ENCODE data around the gene PARP12.
A peak's percentile ranks its signal among the peaks of the same experiment; 100 is the strongest.

Gene PARP12

DNA sequence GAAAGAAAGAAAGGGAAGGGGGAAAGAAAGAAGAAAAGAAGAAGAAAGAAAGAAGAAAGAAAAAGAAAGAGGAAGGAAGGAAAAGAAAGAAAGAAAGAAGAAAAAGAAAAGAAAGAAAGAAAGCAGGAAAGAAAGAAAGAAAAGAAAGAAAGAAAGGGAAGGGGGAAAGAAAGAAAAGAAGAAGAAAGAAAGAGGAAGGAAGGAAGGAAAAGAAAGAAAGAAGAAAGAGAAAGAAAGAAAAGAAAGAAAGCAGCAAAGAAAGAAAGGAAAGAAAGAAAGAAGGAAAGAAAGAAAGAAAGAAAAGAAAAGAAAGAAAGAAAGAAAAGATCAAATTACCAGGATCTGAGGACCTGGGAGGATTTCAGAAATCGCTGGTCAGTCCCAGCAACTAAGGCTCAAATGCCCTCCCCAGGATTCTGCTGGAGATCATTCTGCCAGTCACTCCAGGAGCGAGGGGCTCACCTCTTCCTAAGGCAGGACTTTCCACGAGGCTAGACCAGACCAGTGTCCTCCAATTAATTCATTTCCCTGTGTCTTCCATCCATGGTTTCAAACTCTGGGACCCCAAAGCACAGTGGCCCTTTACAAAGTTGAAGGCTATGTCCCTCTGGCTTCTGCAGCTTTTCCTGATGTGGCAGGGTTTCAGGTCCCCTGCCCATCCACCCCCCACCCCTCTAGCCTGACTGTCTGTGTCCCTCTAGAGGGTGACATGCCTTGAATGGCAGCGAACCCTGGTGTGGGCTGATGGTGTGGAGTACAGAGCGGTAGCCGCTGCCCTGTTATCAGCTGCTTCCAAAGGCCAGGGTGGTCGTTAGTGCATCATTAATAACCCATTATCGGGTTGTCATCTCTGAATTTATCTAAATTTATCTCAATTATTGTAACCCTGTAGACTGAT lies 77.9 kb downstream of the PARP12 start:
- POLR2A ChIA-PET: no interaction called here
- H3K27ac ChIP-seq (ENCODE audit: extremely low read depth, low read depth, low read length): no peak overlapping the region
- H3K4me1 ChIP-seq (ENCODE audit: control insufficient read depth, insufficient read depth, low read length): no peaks in the 10 kb centered on the region
- no peaks in the 10 kb centered on the region for H3K9me3 ChIP-seq (ENCODE audit: control insufficient read depth, insufficient read depth, low read depth, low read length)
- CTCF ChIA-PET: interaction anchor here (0.7 kb wide), 1 partner anchor 322 kb away, joined by 3 read pairs; no protein-coding TSS in a partner anchor
- H3K4me3 ChIP-seq (ENCODE audit: low read depth, low read length): no peak overlapping the region
- TF ChIP-seq ZNF654 (tag by site-specific recombination; IDR thresholded peaks at IDR 0.05; ENCODE audit: low read depth) (no peak), SCRT1 (tag by site-specific recombination; IDR thresholded peaks at IDR 0.05; ENCODE audit: borderline replicate concordance) (no peak), ZNF112 (tag by site-specific recombination; IDR thresholded peaks at IDR 0.05) (no peak), ZNF350 (tag by site-specific recombination; IDR thresholded peaks at IDR 0.05) (no peak), ZNF114 (tag by site-specific recombination; IDR thresholded peaks at IDR 0.05) (peak; percentile 80; the same call in 1 of the 2 replicates), KLF17 (tag by site-specific recombination; IDR thresholded peaks at IDR 0.05) (no peak), ZNF211 (tag by site-specific recombination; IDR thresholded peaks at IDR 0.05; ENCODE audit: low read depth) (no peak), ZNF600 (tag by site-specific recombination; IDR thresholded peaks at IDR 0.05) (no peak), ZNF274 (IDR thresholded peaks at IDR 0.05; ENCODE audit: low read length) (no peak), ZNF274 (tag by site-specific recombination; IDR thresholded peaks at IDR 0.05; ENCODE audit: borderline replicate concordance) (no peak), PRDM1 (tag by site-specific recombination; IDR thresholded peaks at IDR 0.05) (peak; percentile 93), SP2 (tag by site-specific recombination; IDR thresholded peaks at IDR 0.05) (no peak), ZNF221 (tag by site-specific recombination; IDR thresholded peaks at IDR 0.05; ENCODE audit: borderline replicate concordance) (no peak), OVOL3 (tag by site-specific recombination; IDR thresholded peaks at IDR 0.05) (no peak), ZNF266 (tag by site-specific recombination; IDR thresholded peaks at IDR 0.05; ENCODE audit: low read depth) (0 out of 2 replicates have a peak, but pooled peaks have one; percentile 25), ZNF501 (tag by site-specific recombination; IDR thresholded peaks at IDR 0.05) (no peak), ZBTB21 (tag by site-specific recombination; IDR thresholded peaks at IDR 0.05) (no peak), ZNF561 (tag by site-specific recombination; IDR thresholded peaks at IDR 0.05; ENCODE audit: borderline replicate concordance) (no peak), ZBTB48 (tag by site-specific recombination; IDR thresholded peaks at IDR 0.05) (no peak), ZNF670 (tag by site-specific recombination; IDR thresholded peaks at IDR 0.05; ENCODE audit: low read depth) (peak; percentile 59; the same call in 1 of the 2 replicates), ZNF544 (tag by site-specific recombination; IDR thresholded peaks at IDR 0.05) (no peak), ZNF510 (tag by site-specific recombination; IDR thresholded peaks at IDR 0.05; ENCODE audit: insufficient replicate concordance) (no peak), ZNF354C (tag by site-specific recombination; IDR thresholded peaks at IDR 0.05; ENCODE audit: borderline replicate concordance, low read depth) (no peak), ZNF133 (tag by site-specific recombination; IDR thresholded peaks at IDR 0.05) (no peak), ZNF623 (tag by site-specific recombination; IDR thresholded peaks at IDR 0.05) (no peak), ZNF366 (tag by site-specific recombination; conservative IDR thresholded peaks at IDR 0.05) (peak; percentile 98)
- H3K36me3 ChIP-seq (ENCODE audit: control insufficient read depth in 2 of 2, insufficient read depth in 1 of 2, low read length in 2 of 2): no peaks in the 10 kb centered on the region

Measured in HEK293 (cell line).